GM10266 (cell line): ENCODE measurements around the gene LGR4.

Experiments
- DNase-seq: peaks from one replicate; pipeline ENCODE4 v3.0.0; 2012; ENCODE audit errors: extremely low spot score
- TF ChIP-seq, protein P1 (sequence below): IDR thresholded peaks from 2 replicates; pipeline ENCODE4 v1.5.1; 2012; ENCODE audit warnings: mild to moderate bottlenecking, low read depth; ENCODE audit not compliant: control insufficient read depth, insufficient read depth; ENCODE audit errors: missing control alignments

LGR4 gene

DNA sequence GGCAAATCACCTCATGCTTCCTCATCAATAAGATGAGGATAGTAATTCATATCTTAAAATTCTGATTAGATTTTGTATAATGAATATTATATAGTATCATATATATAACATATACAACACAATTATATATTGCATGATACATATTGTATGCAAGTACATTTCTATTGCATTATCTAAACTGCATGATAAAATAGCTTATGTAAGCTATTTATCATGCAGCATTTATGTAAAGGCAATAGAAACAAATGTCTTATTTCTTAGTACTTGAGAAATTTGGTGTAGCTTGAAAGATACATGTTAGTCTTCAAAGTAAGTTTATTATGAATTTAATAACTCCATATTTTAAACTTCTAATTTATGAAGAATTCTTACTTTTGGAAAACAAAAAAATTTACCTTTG is 28.5 kb upstream of the LGR4 start:
- DNase-seq: no peak
- TF ChIP-seq, protein P1, sequence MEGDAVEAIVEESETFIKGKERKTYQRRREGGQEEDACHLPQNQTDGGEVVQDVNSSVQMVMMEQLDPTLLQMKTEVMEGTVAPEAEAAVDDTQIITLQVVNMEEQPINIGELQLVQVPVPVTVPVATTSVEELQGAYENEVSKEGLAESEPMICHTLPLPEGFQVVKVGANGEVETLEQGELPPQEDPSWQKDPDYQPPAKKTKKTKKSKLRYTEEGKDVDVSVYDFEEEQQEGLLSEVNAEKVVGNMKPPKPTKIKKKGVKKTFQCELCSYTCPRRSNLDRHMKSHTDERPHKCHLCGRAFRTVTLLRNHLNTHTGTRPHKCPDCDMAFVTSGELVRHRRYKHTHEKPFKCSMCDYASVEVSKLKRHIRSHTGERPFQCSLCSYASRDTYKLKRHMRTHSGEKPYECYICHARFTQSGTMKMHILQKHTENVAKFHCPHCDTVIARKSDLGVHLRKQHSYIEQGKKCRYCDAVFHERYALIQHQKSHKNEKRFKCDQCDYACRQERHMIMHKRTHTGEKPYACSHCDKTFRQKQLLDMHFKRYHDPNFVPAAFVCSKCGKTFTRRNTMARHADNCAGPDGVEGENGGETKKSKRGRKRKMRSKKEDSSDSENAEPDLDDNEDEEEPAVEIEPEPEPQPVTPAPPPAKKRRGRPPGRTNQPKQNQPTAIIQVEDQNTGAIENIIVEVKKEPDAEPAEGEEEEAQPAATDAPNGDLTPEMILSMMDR: no peak

DNA sequence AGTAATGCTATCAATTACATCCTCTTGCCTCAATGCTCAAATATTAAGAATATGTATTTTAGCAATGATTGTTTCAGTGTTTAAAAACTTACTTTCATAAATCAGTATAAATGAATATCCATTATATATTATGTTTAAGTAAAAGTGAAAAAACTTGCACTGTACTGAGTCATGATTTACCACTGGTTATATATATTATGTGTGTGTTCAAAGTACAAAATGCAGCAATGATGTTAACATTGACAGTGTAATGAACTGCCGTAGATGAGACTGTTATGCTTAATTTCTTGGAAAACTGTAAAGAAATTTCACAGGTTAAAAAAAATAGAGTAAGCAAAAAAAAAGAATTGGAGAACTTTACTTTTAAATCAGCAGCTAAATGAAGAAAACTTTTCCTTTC is 25.3 kb upstream of the LGR4 start:
- TF ChIP-seq, protein P1: no peak

DNA sequence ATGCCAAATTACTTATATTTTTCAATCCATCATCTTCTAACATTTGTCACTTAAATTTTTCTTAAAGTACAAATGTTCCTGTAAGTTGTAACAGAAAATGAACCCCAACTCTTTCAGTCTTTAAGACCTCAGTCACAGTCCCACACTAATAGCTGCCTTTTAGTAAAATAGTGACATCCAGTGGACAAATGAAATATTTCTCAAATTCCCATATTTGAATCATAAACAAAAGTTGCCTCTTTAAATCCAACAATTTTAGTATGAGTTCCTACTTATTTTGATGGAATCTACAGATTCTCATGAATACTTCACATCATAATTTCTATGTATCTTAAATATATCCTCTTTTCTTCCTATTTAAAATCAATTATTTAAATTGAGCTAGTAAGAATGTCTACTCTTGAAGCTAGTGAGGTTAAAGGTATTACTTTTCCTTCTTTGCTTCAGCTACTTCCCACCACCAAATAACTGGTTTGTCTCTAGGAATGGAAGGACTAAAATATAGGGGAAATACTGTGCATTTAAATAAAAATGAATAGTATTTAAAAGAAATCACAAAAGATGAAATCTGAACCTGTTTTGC is 24.8 kb upstream of the LGR4 start:
- TF ChIP-seq, protein P1: peak; percentile 42
- DNase-seq: no peak

More for the DNA sequence above, 25.3 kb upstream of the LGR4 start:
- DNase-seq: no peak

DNA sequence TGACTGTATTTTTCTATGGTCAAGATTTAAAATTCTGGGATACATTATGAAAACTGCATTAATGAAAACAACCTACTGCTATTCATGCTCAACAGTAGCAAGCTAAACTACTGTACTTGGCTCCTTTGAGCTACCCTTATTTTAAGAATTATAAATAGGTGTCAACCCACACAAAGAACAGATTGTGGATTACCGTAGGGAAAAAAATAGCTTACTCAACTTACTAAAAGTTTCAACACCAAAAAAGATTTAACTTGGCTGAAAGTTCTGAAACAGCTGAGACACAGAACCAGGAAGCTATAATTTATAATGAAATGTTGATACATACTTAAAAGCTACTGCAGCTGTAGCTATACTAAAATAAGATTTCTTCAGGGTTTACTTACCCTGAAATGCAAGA is 23.9 kb upstream of the LGR4 start:
- DNase-seq: no peak

DNA sequence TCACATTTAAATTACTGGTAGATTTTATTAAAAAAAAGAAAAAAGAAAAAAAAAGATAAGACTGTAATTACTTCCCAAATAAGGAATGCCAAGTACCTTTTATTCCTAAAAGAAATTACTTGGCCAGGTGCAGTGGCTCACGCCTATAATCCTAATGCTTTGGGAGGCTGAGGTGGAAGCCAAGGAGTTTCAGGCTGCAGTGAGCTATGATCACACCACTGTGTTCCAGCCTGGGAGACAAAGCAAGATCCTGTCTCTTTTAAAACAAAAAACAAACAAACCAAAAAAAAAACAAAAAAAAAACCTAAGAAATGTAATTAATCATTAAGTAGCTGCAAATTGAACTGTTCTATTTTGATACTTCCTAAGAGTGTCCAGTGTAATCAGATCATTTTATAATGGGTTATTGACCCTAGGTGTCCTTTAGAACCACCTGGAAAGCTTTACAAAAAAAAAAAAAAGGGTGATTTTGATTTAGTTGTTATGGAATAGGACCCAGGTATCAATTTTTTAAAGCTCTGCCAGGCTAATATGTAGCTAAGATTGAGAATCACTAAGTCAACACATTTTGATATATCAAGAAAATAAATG is 23.2 kb upstream of the LGR4 start:
- TF ChIP-seq, protein P1: no peak
- DNase-seq: no peak

More for the DNA sequence above, 23.9 kb upstream of the LGR4 start:
- TF ChIP-seq, protein P1: no peak

DNA sequence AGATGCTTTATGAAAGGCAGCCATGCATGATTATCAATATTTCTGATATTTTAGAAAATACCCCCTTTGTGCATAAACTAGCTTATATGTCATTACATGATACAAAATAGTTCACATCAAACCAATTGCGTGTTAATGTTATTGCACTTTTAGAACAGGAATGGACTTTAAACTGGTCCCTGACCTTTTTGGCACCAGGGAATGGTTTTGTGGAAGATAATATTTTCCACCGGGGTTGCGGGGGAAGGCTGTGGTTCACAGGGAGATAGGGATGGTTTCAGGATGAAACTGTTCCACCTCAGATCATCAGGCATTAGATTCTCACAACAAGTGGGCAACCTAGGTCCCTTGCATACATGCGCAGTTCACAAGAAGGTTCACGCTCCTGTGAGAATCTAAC is 16.5 kb upstream of the LGR4 start:
- TF ChIP-seq, protein P1: no peak
- no peak for DNase-seq

DNA sequence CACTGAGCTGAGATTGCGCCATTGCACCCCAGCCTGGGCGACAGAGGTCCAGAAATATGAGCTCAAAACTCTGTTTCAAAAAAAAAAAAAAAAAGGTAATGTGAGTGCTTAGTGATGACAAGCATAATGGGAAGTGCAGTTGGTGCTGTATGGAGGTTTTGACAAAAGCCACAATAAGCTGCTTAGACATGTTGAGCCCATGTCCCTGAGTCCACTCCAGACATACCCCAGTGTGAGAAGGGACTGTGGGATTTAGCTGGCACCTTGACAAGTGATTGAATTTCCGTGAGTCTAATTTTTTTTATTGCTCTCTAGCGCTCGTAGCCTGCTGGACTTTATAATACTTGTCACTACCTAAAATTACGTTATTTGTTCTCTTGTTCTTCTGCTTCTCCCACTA is 15.1 kb upstream of the LGR4 start:
- DNase-seq: no peak
- TF ChIP-seq, protein P1: no peak
